Fibroblast of villous mesenchyme (primary cell): ENCODE data around the gene SEMA3G. TPM values are rescaled to one million over a fixed set of nuclear protein-coding genes. Genes with fewer than 3 reads are reported as not detected.
A peak's percentile ranks its signal among the peaks of the same experiment; 100 is the strongest.

Experiments
- DNase-seq: peaks from one replicate; pipeline ENCODE4 v3.0.0-alpha.2; 2010; ENCODE audit warnings: low read depth
- H3K4me3 ChIP-seq: 2 replicates; pipeline ENCODE4 v1.5.1; 2011; ENCODE audit warnings: low read depth, mild to moderate bottlenecking, low read length
- total RNA-seq: library from RNA; depleted of rRNA; stranded (reverse); fragments of >200 nt; gene quantifications from 2 replicates; pipeline ENCODE4 v1.2.3, GENCODE V29; 2012
- TF ChIP-seq, protein P1 (sequence below): IDR thresholded peaks from 2 replicates; pipeline ENCODE4 v1.5.1; 2012; ENCODE audit warnings: low read depth, mild to moderate bottlenecking, low read length; ENCODE audit not compliant: insufficient read depth

The SEMA3G gene
- total RNA-seq, 1 donor = not detected

GRCh38 chr3:52489453-52489852 lies 44.5 kb upstream of the SEMA3G start:
- no peak for DNase-seq
- no peak overlapping the region for H3K4me3 ChIP-seq
- TF ChIP-seq, protein P1, sequence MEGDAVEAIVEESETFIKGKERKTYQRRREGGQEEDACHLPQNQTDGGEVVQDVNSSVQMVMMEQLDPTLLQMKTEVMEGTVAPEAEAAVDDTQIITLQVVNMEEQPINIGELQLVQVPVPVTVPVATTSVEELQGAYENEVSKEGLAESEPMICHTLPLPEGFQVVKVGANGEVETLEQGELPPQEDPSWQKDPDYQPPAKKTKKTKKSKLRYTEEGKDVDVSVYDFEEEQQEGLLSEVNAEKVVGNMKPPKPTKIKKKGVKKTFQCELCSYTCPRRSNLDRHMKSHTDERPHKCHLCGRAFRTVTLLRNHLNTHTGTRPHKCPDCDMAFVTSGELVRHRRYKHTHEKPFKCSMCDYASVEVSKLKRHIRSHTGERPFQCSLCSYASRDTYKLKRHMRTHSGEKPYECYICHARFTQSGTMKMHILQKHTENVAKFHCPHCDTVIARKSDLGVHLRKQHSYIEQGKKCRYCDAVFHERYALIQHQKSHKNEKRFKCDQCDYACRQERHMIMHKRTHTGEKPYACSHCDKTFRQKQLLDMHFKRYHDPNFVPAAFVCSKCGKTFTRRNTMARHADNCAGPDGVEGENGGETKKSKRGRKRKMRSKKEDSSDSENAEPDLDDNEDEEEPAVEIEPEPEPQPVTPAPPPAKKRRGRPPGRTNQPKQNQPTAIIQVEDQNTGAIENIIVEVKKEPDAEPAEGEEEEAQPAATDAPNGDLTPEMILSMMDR = no peak

DNA sequence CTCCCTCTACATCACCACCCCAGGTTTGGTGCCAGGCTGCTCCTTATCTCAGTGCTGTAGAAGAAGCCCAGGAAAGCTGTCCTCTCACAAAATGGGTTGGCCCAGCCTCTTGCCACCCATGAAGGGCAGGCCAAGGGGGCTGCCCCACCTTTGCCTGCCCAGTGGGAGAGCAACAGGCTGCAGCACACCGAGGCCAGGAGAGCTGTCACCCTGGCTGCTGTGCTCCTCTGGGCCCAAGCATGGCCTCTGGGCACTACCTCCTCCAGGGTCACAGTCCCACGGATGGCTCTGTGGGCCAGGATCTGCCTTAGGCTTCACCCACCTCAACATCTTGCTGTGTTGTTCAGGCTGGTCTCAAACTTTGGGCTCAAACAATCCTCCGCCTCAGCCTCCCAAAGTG lies 43.8 kb upstream of the SEMA3G start:
- no peak overlapping the region for H3K4me3 ChIP-seq
- no peak for DNase-seq
- TF ChIP-seq, protein P1 = no peak

GRCh38 chr3:52487788-52488691 lies 43.1 kb upstream of the SEMA3G start:
- no peak for DNase-seq
- H3K4me3 ChIP-seq = no peak overlapping the region
- TF ChIP-seq, protein P1 = no peak

- no peak for DNase-seq
- no peak overlapping the region for H3K4me3 ChIP-seq
- TF ChIP-seq, protein P1 = no peak
These were observed 42.3 kb upstream of the SEMA3G start for GRCh38 chr3:52487050-52487787.

- DNase-seq = no peak
- TF ChIP-seq, protein P1 = no peak
- H3K4me3 ChIP-seq = no peak overlapping the region
These were observed 40.0 kb upstream of the SEMA3G start for GRCh38 chr3:52484680-52485461.

- DNase-seq = peak; percentile 87
- no peak overlapping the region for H3K4me3 ChIP-seq
- TF ChIP-seq, protein P1 = no peak
These were observed 38.9 kb upstream of the SEMA3G start for GRCh38 chr3:52483577-52484381.
